Stimulated activated CD4-positive, alpha-beta T cell treated with anti-CD3 and anti-CD28 coated beads, Interleukin-4, amount 100 ng/mL, for 24 hours (primary cell): ENCODE data around the gene CEP63.
"Not testable (repeated sequence)": the region's sequence is repeated elsewhere in the genome, so short reads cannot be mapped to it uniquely, and the experiment has no call there.

Experiments used
- DNase-seq: peaks from one replicate; pipeline ENCODE4 v3.0.0-alpha.2; 2020

Gene CEP63

DNA sequence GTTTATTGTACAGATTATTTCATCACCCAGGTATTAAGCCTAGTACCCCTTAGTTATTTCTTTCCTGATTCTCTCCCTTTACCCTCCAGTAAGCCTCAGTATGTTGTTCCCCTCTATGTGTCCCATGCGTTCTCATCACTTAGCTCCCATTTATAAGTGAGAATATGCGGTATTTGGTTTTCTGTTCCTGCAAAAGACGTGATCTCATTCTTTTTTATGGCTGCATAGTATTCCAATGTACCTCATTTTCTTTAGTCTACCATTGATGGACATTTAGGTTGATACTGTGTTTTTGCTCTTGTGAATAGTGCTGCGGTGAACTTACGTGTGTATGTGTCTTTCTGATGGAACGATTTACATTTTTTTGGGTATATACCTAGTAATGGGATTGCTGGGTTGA lies 36.7 kb downstream of the CEP63 start:
- DNase-seq = no peak

DNA sequence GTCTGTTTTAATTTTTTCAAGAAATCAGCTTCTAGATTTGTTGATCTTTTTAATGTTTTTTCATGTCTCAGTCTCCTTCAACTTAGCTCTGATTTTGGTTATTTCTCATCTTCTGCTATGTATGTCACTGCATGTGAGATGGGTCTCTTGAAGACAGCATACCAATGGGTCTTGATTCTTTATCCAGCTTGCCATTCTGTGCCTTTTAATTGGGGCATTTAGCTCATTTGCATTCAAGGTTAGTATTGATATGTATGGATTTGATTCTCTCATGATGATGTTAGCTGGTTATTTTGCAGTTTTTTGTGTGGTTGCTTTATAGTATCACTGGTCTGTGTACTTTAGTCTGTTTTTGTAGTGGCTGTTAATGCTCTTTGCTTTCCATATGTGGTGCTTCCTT lies 39.4 kb downstream of the CEP63 start:
- DNase-seq = no peak

DNA sequence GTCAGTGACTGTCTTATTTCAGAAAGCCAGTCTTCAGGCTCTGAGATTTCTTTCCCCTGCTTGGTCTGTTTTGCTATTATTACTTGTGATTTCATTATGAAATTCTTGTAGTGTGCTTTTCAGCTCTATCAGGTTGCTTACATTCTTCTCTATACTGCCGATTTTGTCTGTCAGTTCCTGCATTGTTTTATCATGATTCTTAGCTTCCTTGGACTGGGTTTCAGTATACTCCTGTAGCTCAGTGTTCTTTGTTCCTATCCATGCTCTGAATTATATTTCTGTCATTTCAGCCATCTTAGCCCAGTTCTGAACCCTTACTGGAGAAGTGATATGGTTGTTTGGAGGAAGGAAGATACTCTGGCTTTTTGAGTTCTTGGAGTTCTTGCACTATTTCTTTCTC lies 40.5 kb downstream of the CEP63 start:
- no peak for DNase-seq

DNA sequence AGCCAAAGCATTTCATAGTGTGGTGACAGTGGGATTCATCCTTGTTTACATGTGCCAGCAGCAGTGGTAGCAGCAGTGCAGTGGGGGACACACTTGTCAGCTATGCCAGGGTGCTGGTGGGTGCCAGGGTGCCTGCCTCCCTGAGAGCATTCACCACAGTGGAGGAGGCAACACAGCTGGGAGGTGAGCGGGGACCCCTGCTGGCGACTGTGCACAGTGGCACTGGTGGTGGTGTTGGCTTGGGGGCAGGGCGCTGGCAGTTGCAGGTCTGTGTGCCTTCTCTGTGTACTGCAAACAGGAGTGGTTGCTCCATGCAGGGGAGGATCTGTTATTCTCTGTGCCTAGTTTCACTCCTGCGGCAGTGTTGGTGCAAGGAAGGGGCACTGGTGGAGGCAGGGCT lies 41.2 kb downstream of the CEP63 start:
- no peak for DNase-seq

DNA sequence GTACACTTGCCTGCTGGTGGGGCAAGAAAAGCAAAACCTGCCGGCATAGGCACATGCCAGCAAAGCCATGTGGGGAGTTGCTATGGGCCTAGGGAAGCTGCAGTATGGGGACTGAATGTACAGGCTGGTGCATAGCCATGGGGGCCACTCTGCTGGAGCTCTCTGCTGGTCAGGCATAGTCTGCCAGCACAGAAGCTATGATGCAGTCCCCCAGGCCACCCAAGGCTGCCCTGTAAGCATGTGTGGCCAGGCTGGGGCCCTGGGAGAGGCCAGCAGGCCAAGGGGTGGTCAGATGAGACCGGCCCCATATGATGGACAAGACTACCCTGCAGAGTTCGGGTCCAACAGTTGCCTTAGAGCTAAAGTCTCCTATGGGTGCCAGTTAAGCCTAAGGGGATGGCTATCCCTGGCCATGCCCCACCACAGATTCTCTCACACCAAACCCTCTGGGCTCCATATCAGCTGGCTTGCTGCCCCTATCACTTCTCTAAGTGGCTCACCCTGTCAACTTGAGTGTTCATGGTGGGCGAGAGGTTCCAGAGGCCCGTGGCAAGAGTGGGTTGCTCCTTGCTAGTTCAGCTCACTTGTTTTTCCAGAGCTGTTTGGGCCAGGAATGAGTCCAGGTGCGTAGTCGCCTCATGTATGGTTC lies 41.8 kb downstream of the CEP63 start:
- no peak for DNase-seq

DNA sequence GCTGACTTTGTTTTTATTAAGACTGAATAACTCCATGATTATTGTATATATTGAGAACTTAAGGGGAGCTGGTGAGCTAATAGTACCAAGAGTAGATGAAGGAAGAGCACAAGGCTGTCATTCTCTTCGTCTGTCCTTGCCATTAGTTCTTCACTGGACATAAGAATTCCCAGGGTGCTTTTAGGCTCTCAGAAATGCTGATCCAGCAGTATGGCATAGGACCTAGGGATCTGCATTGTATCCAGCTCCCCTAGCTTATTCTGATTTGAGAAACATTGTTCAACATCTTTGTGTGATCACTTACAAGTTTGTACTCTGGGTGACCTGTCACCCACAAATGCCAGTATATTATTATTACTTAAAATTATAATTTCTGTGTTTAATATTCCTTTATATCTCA lies 47.6 kb downstream of the CEP63 start:
- DNase-seq = no peak

DNA sequence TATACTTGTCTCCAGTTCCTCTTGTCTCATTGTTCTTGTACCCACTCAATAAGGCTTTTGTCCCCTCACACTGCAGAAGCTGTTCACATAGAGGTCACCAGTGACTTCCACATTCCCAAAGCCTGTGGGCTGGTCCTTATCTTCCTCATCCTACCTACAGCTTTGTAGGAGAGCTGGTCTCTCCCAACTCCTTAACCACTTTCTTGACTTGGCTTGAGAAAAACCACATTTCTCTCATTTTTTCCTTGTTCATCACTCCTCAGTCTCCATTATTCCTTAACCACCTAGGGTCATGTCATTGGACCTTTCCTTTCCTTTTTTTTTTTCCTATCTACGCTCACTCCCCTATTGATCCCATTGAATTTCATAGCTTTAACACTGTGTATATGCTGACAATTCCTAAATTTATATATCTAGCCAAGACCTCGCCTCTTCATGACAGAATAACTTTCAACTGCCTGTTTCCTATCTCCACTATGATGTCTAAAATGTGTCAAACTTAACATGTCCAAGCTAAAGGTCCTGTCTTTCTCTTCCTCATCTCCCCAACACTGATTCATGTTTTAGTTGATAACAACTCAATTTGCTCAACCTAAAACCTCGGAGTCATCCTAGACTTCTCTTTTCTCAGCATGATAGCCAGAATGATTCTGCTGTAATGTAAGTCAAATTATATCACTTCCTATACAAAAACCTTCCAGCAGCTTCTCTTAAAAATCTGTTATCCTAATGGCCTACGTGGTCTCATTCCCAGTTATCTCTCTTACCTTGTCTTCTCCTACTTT lies 49.5 kb downstream of the CEP63 start:
- no peak for DNase-seq

DNA sequence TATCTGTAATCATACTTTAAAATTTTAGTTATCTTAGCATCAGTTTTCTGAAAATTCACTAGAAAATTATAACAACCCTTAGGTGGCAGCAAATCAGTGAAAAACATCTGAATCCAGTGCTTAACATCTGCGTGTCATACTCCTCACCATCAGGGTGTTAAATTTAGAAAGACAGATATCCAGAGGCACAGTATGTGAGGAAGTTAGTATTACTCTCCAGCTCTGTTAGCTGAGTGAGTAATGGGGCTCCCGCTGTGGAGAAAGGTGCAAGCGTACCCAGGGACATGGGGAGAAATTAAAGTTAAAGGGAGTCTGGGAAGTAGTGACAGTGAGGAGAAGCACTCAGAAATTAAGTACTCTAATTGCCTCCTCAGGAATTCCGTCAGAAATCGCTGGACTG lies 50.9 kb downstream of the CEP63 start:
- DNase-seq = no peak

DNA sequence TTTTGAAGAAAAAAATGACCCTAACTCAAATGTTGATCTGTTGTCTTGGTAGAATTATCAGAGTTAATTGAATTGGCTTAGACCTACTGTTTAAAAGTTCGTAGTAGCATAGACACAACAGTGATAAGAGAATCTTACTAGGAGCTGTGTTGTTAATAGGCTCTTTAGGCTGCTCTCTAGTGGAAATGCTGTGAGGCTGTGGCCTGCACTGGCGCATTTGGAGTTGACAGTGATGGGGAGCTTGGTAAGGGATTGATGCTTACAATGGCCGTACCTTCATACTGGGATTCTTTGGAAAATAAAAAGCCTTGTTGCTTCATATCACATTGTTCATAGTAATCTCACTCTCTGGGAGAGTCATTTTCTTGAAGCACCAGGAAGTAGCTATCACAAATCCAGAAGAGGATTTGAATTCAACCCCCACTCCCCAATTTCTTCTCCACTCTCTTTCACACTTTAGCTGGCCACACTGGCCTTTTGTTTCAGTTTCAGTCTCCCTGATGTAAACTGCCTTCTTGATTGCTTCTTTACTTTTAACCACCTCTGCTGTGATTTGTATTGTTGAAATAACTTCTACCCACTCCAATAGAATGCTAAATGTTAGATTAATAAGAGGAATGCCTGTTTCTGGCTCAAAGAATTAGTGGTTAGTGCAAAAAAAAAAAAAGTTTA lies 56.6 kb downstream of the CEP63 start:
- DNase-seq = no peak

DNA sequence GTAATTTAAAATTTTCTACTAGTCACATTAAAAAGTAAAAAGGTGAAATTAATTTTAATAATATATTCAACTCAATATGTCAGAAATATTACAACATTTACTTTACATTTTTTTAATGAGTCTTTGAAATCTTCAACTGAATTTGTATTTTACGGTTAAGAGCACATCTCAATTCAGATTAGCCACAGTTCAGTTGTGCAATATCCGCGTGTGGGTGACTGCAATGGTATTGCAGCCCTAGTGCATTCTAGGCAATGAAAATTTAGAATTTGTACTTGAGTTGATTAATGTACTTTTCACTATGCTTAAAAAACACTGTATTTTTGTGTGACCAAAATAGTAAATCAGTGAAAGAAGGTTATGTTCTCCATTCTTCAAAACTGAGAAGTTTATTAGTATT lies 57.3 kb downstream of the CEP63 start:
- DNase-seq = no peak

DNA sequence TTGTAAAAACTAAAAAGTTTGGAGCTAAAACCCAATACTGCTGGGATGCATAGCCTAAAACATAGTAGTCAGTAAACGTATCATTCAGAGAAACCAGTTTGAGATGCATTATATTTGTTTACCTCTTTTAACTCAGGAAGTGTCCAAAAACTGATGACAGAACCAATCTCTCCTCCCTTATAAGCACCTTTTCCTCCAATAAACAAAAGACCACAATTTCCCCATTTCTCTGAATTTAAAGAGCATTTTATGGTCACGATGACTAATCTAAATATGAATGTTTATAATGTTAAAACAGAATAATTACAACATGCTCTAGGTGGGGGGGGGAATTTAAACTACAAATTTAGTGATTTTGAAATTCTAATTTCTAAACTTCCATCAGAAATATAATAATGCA lies 58.5 kb downstream of the CEP63 start:
- DNase-seq = no peak

DNA sequence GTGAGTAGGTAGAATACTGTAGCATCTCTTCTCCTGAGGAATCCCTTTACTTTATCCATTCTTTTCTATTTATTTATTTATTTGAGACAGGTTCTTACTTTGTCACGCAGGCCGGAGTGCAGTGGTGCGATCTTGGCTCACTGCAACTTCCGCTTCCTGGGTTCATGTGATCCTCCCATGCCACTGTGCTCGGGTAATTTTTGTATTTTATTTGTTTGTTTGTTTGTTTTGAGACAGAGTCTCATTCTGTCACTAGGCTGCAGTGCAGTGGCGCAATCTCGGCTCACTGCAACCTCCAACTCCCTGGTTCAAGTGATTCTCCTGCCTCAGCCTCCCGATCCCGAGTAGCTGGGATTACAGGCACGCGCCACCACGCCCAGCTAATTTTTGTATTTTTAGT lies 58.9 kb downstream of the CEP63 start:
- DNase-seq = not testable (repeated sequence)

DNA sequence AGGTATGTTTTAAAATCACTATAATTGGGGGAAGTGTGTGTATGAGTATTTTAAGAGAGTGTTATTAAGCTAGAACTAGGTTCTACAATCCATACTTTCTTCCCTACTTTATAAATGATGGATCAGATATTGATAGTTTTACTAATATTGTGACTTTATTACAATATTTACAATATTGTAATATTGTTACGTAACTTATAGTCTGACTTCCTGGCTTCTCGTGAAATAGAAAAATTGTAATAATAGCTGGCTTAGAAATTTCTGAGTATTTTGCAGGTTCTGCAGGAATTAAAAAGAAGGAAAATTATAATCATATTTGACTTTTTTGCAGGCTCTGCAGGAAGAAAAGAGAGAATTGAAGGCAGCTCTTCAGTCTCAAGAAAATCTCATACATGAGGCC lies 60.0 kb downstream of the CEP63 start:
- DNase-seq = no peak

DNA sequence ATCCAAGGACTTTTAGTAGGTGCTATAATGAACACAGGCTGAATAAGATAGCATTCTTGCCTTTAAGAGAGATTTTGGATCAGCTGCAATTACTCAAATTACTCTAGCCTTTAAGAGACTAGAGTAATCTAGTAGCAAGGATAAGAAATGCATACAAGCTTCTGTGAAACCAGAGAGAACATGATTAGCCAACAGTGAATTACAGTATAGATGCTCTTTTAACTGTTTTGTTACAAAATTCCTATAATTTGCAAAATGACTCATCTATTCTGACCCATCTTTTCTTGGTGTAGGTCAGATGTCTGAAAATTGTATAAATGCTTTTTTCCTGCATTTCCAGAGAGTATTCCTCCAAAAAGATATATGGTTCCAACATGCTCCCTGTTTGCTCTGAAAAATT lies 66.9 kb downstream of the CEP63 start:
- no peak for DNase-seq

DNA sequence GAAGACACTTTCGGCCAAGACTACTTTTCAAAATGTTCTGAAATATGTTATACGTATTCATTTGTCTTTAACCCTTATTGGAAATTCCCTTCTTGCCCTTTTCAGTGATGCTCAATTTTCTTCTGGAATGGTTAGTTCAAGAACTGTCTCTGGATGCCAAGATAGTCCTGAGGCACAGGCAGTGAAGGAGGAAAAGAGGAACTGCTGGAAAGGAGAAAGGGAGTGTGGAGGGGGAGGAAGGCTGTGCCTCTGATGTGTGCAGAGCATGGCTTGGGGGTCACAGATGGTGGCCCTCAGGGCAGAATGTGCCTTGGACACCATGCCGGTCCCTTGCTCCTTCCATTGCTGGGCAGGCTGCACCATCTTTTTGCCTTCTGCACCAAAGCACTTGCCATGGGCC lies 73.7 kb downstream of the CEP63 start:
- DNase-seq = no peak

DNA sequence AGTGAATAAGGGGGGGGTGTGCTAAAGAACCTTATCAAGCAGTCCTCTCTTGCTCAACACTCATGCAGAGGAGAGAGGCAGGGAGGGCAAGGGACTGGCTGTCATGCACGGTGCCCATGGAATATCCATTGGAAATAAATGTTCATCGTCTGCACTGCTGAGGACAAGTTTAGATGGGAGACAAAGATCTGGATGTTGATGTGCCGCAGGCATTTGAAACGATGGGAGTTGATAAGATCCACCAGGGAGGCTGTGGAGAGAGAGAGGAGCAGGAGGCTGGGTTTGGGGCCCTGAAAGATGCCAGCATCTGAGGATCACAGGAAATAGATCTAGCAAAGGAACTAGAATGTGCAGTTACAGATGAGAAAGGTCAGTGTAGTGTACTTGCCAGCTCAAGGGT lies 76.2 kb downstream of the CEP63 start:
- DNase-seq = no peak

DNA sequence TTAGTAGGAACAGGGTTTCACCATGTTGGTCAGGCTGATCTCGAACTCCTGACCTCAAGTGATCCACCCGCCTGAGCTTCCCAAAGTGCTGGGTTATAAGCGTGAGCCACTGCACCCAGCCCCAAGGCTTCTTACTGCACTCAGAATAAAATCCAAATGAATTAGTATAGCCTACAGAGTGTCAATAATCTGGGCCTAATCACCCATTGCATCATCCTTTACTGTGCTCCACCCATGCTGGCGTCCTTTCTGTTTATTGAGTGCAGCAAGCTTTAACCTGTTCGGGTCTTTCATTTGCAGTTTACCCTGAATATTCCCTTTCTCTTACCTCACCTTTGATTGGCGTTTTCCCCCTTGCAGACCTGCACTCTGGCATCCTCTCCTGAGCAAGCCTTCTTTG lies 77.7 kb downstream of the CEP63 start:
- DNase-seq = no peak

DNA sequence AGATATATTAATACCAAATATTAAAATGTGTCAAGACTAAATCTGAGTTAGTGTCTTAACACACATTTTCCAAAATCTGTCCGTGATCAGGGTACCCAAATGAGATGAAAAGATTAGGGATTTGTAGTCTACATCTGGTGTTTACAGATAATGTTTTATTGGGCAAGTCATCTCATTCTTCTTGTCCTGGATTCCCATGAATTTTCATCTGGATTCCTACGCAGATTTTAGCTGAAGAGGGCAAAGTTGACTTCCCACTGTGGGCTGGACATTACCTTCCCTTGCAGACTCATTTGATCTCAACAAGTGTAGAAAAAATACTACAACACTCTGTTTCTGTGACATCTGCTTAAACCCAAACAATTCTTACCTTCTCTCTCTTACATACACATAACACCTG lies 79.1 kb downstream of the CEP63 start:
- no peak for DNase-seq

DNA sequence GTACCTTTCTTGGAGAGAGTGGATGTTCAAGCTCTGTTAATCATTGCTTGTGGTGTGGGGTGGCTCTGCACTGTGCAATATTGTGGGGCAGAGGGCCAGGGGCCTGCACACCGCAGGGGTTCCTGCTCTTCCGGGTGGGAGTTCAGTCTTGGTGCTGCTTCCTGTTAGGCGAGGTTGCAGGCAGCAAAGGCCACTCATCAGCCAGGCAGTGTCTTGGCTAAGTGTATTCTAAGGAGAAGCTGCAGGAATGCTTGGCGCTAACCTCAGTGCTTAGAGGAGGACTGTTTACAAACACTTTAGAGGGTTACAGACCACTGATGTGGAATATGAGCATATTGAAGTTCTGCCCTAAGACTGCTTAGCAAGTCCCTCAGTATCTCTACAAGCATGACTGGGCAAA lies 81.7 kb downstream of the CEP63 start:
- no peak for DNase-seq

DNA sequence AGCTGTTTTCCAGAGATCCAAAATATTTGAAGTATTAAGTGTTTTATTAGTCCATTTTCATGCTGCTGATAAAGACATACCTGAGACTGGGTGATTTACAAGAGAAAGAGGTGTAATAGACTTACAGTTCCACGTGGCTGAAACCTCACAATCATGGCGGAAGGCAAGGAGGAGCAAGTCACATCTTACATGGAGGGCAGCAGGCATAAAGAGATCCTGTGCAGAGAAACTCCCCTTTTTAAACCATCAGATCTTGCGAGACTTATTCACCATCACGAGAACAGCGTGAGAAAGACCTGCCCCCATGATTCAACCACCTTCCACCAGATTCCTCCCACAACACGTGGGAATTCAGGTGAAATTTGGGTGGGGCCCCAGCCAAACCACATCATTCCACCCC lies 82.9 kb downstream of the CEP63 start:
- no peak for DNase-seq

DNA sequence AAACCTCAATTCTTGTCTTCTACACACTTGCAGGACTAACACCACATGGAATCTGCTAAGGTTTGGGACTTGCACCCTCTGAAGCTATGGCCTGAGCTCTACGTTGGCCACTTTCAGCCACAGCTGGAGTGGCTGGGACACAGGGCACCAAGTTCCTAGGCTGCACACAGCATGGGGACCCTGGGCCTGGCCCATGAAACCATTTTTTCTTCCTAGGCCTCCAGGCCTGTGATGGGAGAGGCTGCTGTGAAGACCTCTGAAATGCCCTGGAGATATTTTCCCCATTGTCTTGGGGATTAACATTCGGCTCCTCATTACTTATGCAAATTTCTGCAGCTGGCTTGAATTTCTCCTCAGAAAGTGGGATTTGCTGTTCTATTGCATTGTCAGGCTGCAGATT lies 84.0 kb downstream of the CEP63 start:
- not testable (repeated sequence) for DNase-seq

DNA sequence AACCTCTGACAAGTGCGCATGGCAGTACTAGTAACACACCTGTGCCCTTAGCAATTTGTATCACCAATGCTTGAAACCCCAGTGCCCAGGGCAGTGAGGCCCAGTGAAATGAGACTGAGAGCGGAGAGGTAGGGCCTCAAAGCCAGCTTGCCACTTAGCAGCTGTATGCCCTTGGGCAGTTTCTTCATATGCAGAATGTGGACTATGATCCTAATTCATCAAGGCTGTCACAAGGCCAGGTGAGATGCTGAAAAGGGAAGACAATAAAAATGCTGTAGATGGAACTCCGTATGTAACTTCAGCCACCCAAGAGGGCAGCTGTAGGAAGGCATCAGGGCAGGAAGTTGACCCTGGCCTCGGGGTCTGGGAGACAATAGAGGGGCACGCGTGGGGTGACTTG lies 90.6 kb downstream of the CEP63 start:
- no peak for DNase-seq

DNA sequence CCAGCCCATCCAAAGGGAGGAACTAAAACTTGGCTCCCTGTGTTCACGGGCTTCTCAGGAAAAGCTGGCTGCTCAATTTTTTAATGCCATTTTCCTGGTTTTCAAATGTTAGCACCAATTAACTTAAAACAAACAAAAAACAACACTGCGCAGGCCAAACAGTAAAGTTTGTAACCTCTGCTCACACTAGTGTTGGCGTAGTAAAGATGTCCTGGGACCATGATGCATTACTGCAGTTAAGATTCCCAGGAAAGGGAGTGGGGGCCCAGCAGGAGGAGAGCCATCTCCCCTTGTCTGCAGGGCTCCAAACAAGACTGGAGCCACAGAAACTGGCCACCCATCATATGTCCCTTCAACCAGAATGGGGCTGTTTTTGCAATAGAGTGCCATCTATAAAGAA lies 91.0 kb downstream of the CEP63 start:
- no peak for DNase-seq

DNA sequence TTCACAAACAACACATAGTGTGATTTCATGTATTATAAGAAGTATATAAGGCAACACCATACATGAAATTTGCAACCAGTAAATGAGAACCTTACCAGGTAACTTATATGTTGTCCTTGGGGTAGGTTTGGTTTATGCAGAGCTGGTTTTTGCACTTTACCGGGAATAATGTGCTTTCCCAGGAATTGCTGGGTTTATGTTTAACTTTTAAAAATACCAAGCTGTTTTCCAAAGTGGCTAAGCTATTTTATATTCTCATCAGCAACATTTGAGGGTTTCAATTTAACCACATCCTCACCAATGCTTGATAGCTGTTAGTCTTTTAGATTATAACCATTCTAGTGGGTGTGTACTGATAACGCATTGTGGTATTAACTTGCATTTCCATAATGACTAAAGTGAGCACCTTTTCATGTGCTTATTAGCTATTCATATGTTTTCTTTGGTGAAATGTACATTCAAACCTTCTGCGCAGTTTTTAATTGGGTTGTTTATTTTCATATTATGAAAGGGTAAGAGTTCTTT lies 93.3 kb downstream of the CEP63 start:
- no peak for DNase-seq
